ENCODE data around the gene SLC25A39.
"Not testable (repeated sequence)": the region's sequence is repeated elsewhere in the genome, so short reads cannot be mapped to it uniquely, and the experiment has no call there.

Gene SLC25A39, protein sequence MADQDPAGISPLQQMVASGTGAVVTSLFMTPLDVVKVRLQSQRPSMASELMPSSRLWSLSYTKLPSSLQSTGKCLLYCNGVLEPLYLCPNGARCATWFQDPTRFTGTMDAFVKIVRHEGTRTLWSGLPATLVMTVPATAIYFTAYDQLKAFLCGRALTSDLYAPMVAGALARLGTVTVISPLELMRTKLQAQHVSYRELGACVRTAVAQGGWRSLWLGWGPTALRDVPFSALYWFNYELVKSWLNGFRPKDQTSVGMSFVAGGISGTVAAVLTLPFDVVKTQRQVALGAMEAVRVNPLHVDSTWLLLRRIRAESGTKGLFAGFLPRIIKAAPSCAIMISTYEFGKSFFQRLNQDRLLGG

DNA sequence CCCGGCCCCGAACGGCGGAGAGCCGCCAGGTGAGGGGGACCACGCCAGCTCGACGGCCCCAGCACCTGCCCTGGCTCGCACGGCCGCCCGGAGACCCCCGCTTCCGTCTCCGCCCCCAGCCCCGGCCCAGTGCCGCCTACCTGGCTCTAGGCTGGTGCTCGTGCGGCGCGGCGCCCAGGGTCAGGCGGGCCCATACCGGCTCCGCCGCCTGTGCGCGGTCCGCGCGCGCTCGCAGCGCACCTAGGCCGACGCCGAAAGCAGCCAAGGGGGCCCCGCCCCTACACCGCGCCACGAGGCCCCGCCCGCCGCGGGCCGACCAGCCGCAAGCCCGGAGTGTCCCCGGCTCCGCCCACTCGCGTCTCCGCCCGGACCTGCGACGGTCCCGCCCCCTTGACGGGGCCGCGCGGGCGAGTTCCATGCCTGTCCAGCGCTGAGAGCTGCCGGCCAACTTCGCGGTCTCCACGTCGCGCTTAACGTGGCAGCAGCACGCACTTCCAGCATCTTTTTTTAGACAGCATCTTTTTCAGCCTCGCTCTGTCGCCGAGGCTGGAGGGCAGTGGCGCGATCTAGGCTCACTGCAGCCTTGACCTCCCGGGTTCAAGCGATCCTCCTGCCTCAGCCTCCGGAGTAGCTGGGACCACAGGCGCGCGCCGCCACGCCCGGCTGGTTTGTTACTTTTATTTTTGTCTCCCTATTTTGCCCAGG lies at the start of gene SLC25A39:
SLC25A39 (minus strand) TSS at position 253 of the 705 bp plus-strand sequence. CDS start 1,261 bp downstream, outside the sequence.
- DNase-seq (ENCODE audit: low read depth, low spot score) = no peak
- peaks cover 29% of the 10 kb centered on the region for H3K36me3 ChIP-seq (ENCODE audit: control insufficient read depth, insufficient read depth, low read length)
- H3K4me1 ChIP-seq (ENCODE audit: control insufficient read depth, insufficient read depth, low read length) = no peaks in the 10 kb centered on the region
- H3K27me3 ChIP-seq (ENCODE audit: control insufficient read depth, insufficient read depth, low read length) = no peaks in the 10 kb centered on the region
- no peaks in the 10 kb centered on the region for H3K9me3 ChIP-seq (ENCODE audit: control insufficient read depth, insufficient read depth, low read length)
- peak within 1 kb of the TSS; percentile 73 for H3K4me3 ChIP-seq (ENCODE audit: low read length)
- no peak within 1 kb of the TSS for H3K27ac ChIP-seq (ENCODE audit: low read length)
- WGBS (ENCODE audit: insufficient coverage, insufficient read length) = no CpG with 5 or more reads among the region's 85 CpGs

DNA sequence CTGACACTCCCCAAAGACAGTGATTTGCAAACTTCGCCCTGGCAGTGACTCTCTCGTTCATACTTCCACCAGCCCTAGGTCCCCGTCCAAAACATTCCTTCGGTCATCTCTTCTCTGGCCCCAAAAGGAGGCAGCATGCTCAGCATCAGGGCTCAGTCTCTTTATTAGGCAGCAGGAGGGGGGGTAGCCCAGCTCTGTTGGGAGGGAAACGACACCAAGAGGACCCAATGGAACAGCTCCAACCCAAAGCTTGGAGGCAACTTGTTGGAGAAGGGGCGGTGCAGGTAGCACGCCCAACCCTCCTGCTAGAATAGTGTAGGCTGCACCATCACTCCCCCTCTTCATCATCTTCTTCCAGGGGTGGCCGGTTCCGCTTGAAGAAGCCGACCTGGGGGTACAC lies 47.4 kb upstream of the SLC25A39 start:
- Histone ChIP-seq H3K4me1 (ENCODE audit: control insufficient read depth, insufficient read depth, low read length) (peaks cover 5% of the 10 kb centered on the region; the same call in 1 of the 2 replicates), H3K36me3 (ENCODE audit: control insufficient read depth, insufficient read depth, low read length) (no peaks in the 10 kb centered on the region), H3K27me3 (ENCODE audit: control insufficient read depth, insufficient read depth, low read length) (no peaks in the 10 kb centered on the region), H3K4me3 (ENCODE audit: low read length) (no peak overlapping the region), H3K27ac (ENCODE audit: low read length) (no peak overlapping the region), H3K9me3 (ENCODE audit: control insufficient read depth, insufficient read depth, low read length) (no peaks in the 10 kb centered on the region)
- WGBS (ENCODE audit: insufficient coverage, insufficient read length) = no CpG with 5 or more reads among the region's 10 CpGs
- DNase-seq (ENCODE audit: low read depth, low spot score) = no peak

DNA sequence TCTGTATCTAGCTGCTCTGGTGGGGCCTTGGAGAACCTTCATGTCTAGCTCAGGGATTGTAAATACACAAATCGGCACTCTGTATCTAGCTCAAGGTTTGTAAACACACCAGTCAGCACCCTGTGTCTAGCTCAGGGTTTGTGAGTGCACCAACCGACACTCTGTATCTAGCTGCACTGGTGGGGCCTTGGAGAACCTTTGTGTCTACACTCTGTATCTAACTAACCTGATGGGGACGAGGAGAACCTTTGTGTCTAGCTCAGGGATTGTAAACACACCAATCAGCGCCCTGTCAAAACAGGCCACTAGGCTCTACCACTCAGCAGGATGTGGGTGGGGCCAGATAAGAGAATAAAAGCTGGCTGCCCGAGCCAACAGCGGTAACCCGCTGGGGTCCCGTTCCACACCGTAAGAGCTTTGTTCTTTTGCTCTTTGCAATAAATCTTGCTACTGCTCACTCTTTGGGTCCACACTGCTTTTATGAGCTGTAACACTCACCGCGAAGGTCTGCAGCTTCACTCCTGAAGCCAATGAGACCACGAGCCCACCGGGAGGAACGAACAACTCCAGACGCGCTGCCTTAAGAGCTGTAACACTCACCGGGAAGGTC lies 44.9 kb upstream of the SLC25A39 start:
- H3K27ac ChIP-seq (ENCODE audit: low read length); H3K27me3 ChIP-seq (ENCODE audit: control insufficient read depth, insufficient read depth, low read length); H3K9me3 ChIP-seq (ENCODE audit: control insufficient read depth, insufficient read depth, low read length); H3K4me3 ChIP-seq (ENCODE audit: low read length); H3K4me1 ChIP-seq (ENCODE audit: control insufficient read depth, insufficient read depth, low read length); DNase-seq (ENCODE audit: low read depth, low spot score); H3K36me3 ChIP-seq (ENCODE audit: control insufficient read depth, insufficient read depth, low read length): not testable (repeated sequence)
- WGBS (ENCODE audit: insufficient coverage, insufficient read length) = no CpG with 5 or more reads among the region's 17 CpGs

DNA sequence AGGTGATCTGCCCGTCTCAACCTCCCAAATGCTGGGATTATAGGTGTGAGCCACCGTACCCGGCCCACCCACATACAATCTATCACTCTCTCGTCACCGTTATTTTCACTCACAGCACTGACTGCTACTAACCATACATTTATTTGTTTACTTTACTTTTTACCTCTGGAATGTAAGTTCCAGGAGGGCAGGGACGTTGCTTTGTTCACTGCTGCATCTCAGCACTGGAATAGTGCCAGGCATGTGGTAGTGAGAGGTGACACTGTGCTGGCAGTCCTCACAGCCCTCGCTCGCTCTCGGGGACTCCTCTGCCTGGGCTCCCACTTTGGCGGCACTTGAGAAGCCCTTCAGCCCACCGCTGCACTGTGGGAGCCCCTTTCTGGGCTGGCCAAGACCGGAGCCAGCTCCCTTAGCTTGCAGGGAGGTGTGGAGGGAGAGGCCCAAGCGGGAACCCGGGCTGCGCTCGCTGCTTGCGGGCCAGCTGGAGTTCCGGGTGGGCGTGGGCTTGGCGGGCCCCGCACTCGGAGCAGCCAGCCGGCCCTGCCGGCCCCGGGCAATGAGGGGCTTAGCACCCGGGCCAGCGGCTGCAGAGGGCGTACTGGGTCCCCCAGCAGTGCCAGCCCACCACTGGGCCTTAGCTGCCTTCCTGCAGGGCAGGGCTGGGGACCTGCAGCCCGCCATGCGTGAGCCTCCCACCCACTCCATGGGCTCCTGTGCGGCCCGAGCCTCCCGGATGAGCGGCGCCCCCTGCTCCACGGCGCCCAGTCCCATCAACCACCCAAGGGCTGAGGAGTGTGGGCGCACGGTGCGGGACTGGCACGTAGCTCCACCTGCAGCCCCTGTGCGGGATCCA lies 44.0 kb upstream of the SLC25A39 start:
- H3K4me1 ChIP-seq (ENCODE audit: control insufficient read depth, insufficient read depth, low read length); H3K27me3 ChIP-seq (ENCODE audit: control insufficient read depth, insufficient read depth, low read length); DNase-seq (ENCODE audit: low read depth, low spot score); H3K9me3 ChIP-seq (ENCODE audit: control insufficient read depth, insufficient read depth, low read length); H3K36me3 ChIP-seq (ENCODE audit: control insufficient read depth, insufficient read depth, low read length); H3K4me3 ChIP-seq (ENCODE audit: low read length); H3K27ac ChIP-seq (ENCODE audit: low read length): not testable (repeated sequence)
- 100% methylated on average over 2 of the region's 42 CpGs for WGBS (ENCODE audit: insufficient coverage, insufficient read length)

DNA sequence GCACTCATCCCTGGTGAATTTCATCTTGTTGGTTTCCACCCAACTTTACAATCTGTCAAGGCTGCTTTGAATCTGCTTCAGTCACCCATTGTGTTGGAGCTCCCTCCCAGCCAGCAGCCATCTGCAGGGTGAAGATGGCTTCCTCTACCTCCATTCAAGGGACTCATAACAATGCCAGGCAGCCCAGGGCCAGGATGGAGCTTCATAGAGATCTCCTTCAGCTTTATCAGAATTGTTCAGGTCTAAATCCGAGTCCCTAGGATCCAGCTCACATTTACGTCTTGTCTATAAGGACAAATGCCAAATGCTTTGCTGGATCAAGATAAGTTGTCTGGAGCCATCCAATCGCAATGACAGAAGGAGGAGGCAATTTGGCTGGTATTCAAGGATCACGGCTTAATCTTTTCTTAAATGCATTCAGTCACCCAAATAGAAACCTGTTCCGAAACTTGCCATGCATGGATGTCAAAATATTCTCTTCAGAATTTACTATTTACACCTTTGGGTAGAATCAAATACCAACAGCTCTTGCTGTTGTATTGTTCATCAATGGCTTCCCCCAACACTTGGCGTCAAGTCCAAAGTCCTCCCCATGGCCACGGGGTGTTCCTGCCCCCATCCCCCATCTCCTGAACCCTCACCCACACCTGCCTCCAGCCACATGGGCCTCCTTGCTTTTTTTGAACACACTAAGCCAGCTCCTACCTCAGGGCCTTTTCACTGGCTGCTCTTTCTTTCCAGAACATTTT lies 42.8 kb upstream of the SLC25A39 start:
- H3K4me1 ChIP-seq (ENCODE audit: control insufficient read depth, insufficient read depth, low read length) = peaks cover 4% of the 10 kb centered on the region
- H3K36me3 ChIP-seq (ENCODE audit: control insufficient read depth, insufficient read depth, low read length) = no peaks in the 10 kb centered on the region
- DNase-seq (ENCODE audit: low read depth, low spot score) = no peak
- WGBS (ENCODE audit: insufficient coverage, insufficient read length) = no CpG with 5 or more reads among the region's 7 CpGs
- no peaks in the 10 kb centered on the region for H3K9me3 ChIP-seq (ENCODE audit: control insufficient read depth, insufficient read depth, low read length)
- no peak overlapping the region for H3K27ac ChIP-seq (ENCODE audit: low read length)
- H3K4me3 ChIP-seq (ENCODE audit: low read length) = no peak overlapping the region
- no peaks in the 10 kb centered on the region for H3K27me3 ChIP-seq (ENCODE audit: control insufficient read depth, insufficient read depth, low read length)

DNA sequence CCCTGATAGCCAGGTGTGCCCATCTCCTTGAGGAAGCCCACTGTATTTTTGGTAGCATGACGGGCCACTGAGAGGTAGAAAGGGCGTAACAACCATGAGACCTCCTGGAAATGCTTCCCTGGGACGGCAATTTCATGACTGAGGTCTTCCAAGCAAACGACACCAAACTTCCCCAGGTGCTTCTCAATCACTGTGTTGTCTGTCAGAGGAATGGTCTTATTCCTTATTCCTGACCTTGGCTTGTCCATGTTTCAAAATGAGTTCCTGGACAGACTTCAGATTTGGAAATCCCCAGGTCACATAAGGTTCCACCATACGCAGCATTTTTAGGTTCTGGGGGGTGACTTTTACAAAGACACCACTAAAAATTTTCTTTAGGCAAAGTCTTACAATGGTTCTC lies 40.4 kb upstream of the SLC25A39 start:
- WGBS (ENCODE audit: insufficient coverage, insufficient read length) = no CpG with 5 or more reads among the region's 5 CpGs
- H3K9me3 ChIP-seq (ENCODE audit: control insufficient read depth, insufficient read depth, low read length); H3K27ac ChIP-seq (ENCODE audit: low read length); DNase-seq (ENCODE audit: low read depth, low spot score); H3K27me3 ChIP-seq (ENCODE audit: control insufficient read depth, insufficient read depth, low read length); H3K36me3 ChIP-seq (ENCODE audit: control insufficient read depth, insufficient read depth, low read length); H3K4me3 ChIP-seq (ENCODE audit: low read length): not testable (repeated sequence)
- H3K4me1 ChIP-seq (ENCODE audit: control insufficient read depth, insufficient read depth, low read length) = peaks cover 15% of the 10 kb centered on the region

DNA sequence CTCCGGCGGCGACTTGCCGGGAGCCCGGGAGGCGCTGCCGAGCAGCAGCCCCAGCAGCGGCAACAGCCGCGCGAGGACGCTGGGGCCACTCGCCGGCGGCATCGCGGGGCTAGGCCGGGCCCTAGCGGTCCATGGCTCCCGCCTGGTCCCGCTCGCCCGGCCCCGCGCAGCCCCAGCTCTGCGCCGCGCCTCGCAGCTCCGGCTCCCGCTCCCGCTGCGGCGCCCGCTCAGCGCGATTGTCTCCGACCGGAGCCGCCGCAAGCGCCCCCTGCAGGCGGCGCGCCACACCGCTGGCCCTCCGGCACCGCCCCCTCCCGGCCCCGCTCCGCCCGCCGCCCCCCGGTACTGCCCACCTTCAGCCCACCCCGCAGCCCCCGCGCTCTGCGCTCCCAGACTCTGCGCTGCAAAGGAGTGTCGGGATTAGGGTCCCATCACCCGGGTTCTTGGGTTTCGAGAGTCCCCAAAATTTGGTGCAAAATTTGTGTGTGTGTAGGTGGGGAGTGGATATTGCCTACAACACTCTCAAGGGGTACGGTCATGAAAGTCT lies 39.1 kb upstream of the SLC25A39 start, which contains the start of gene FAM171A2:
FAM171A2 (minus strand) TSS at position 241 of the 547 bp plus-strand sequence; CDS start at position 102, 139 bp downstream.
- WGBS (ENCODE audit: insufficient coverage, insufficient read length) = no CpG with 5 or more reads among the region's 63 CpGs
- DNase-seq (ENCODE audit: low read depth, low spot score) = no peak
- no peaks in the 10 kb centered on the region for H3K9me3 ChIP-seq (ENCODE audit: control insufficient read depth, insufficient read depth, low read length)
- H3K27ac ChIP-seq (ENCODE audit: low read length) = no peak within 1 kb of the TSS
- no peaks in the 10 kb centered on the region for H3K27me3 ChIP-seq (ENCODE audit: control insufficient read depth, insufficient read depth, low read length)
- no peaks in the 10 kb centered on the region for H3K36me3 ChIP-seq (ENCODE audit: control insufficient read depth, insufficient read depth, low read length)
- H3K4me3 ChIP-seq (ENCODE audit: low read length) = peak within 1 kb of the TSS; percentile 75
- peaks cover 15% of the 10 kb centered on the region for H3K4me1 ChIP-seq (ENCODE audit: control insufficient read depth, insufficient read depth, low read length)

DNA sequence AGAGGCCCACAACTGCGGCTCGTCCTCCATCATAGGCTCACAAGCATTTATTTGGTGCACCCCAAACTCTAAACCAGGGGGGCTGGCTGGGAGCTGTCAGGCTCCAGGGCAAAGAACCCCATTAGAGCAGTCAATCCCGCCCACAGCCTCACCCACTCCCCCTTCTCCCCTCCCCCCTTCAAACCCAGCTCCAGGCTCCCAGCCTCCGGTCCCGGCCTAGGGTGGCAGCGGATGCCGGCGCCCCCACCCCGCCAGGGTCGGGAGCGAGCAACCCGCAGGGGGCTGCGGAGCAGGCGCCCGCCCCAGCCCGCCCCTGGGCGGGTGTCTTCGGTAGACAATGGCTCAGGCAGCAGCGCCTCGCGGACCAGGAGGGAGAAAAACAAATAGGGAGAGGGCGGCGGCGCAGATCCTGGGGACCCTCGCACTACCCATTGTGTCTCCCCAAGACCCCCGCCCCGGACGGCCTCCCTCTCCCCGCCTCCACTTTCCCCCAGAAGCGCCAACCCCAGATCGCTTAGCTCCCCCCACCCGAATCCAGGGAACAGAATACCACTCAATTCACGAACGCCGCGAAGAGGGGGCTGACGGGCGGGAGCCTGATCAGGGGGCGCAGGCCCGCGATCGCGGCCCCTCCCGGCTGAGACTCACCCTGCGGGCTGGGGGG lies 38.5 kb upstream of the SLC25A39 start:
- Histone ChIP-seq H3K9me3 (ENCODE audit: control insufficient read depth, insufficient read depth, low read length) (no peaks in the 10 kb centered on the region), H3K36me3 (ENCODE audit: control insufficient read depth, insufficient read depth, low read length) (no peaks in the 10 kb centered on the region), H3K4me1 (ENCODE audit: control insufficient read depth, insufficient read depth, low read length) (peaks cover 15% of the 10 kb centered on the region), H3K27ac (ENCODE audit: low read length) (no peak overlapping the region), H3K4me3 (ENCODE audit: low read length) (peak overlapping the region; percentile 75), H3K27me3 (ENCODE audit: control insufficient read depth, insufficient read depth, low read length) (no peaks in the 10 kb centered on the region)
- DNase-seq (ENCODE audit: low read depth, low spot score) = no peak
- no CpG with 5 or more reads among the region's 45 CpGs for WGBS (ENCODE audit: insufficient coverage, insufficient read length)

DNA sequence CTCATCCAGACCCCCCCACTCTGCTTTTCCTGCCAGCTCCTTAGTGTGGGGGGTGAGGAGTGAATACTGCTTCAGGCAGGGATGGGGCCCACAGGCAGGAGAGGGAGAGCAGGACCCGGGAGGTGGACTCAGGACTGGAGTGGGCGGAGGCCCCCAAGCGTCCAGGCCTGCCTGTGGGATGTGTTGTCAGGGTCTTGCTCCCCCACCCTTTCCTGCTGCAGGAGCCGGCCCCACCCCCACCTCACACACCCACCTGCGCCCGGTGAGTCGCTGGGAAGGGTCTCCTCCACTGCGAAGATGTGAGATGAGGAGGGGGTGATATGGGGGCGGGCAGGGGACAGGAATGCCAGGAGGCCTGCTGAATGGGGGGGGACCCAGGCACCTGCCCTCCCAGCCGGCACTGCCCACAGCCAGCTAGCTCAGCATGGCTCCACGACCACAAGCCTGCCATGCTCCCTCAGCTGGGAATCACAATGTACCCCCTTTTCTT lies 37.9 kb upstream of the SLC25A39 start:
- H3K4me3 ChIP-seq (ENCODE audit: low read length) = peak overlapping the region; percentile 75; the same call in 1 of the 2 replicates
- peaks cover 15% of the 10 kb centered on the region for H3K4me1 ChIP-seq (ENCODE audit: control insufficient read depth, insufficient read depth, low read length)
- no peaks in the 10 kb centered on the region for H3K27me3 ChIP-seq (ENCODE audit: control insufficient read depth, insufficient read depth, low read length)
- no CpG with 5 or more reads among the region's 11 CpGs for WGBS (ENCODE audit: insufficient coverage, insufficient read length)
- H3K36me3 ChIP-seq (ENCODE audit: control insufficient read depth, insufficient read depth, low read length) = no peaks in the 10 kb centered on the region
- H3K9me3 ChIP-seq (ENCODE audit: control insufficient read depth, insufficient read depth, low read length) = no peaks in the 10 kb centered on the region
- no peak for DNase-seq (ENCODE audit: low read depth, low spot score)
- no peak overlapping the region for H3K27ac ChIP-seq (ENCODE audit: low read length)
